Right lobe of liver (tissue), 4 donors: Measurements from ENCODE around the gene CLSTN2.

ENCODE experiments used
- POLR2A ChIP-seq: fragments of 450-650 bp; IDR thresholded peaks from one replicate; pipeline ENCODE4 v1.6.1; 2017; ENCODE audit warnings: antibody characterized with exemption, mild to moderate bottlenecking
- TF ChIP-seq, protein P1 (sequence below), 4 donors: fragments of 200-600 bp in 3 of 4; fragments of 450-650 bp in 1 of 4; IDR thresholded peaks; one replicate each; pipeline versions ENCODE4 v1.5.1 to v1.8.0; 2016 to 2022; ENCODE audit warnings: antibody characterized with exemption in 4 of 4, mild to moderate bottlenecking in 2 of 4
- donor health status: DM: no; HTN: no; CAD: no.
- donor health status: DM: no; HTN: no; CAD: no.
- donor health status: DM: no; HTN: yes; CAD: no.

- TF ChIP-seq POLR2A, result no peak
- TF ChIP-seq, protein P1, sequence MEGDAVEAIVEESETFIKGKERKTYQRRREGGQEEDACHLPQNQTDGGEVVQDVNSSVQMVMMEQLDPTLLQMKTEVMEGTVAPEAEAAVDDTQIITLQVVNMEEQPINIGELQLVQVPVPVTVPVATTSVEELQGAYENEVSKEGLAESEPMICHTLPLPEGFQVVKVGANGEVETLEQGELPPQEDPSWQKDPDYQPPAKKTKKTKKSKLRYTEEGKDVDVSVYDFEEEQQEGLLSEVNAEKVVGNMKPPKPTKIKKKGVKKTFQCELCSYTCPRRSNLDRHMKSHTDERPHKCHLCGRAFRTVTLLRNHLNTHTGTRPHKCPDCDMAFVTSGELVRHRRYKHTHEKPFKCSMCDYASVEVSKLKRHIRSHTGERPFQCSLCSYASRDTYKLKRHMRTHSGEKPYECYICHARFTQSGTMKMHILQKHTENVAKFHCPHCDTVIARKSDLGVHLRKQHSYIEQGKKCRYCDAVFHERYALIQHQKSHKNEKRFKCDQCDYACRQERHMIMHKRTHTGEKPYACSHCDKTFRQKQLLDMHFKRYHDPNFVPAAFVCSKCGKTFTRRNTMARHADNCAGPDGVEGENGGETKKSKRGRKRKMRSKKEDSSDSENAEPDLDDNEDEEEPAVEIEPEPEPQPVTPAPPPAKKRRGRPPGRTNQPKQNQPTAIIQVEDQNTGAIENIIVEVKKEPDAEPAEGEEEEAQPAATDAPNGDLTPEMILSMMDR (IDR thresholded peaks at IDR 0.05), result no peak
These were observed 289.3 kb downstream of the CLSTN2 start for GRCh38 chr3:140224307-140224706.
